Measurements from ENCODE around the gene GASK1B.

- TF ChIP-seq CTCF (IDR thresholded peaks at IDR 0.05) (no peak), POLR2A (IDR thresholded peaks at IDR 0.05) (no peak)
These were observed 43.1 kb downstream of the GASK1B start for GRCh38 chr4:158129694-158130093.
